Measurements from ENCODE around the gene SLC34A2. TPM values are rescaled to one million over a fixed set of nuclear protein-coding genes. Genes with fewer than 3 reads are reported as not detected.

The SLC34A2 gene
- total RNA-seq, 1 donor from 2014 or later: 0.32 TPM

DNA sequence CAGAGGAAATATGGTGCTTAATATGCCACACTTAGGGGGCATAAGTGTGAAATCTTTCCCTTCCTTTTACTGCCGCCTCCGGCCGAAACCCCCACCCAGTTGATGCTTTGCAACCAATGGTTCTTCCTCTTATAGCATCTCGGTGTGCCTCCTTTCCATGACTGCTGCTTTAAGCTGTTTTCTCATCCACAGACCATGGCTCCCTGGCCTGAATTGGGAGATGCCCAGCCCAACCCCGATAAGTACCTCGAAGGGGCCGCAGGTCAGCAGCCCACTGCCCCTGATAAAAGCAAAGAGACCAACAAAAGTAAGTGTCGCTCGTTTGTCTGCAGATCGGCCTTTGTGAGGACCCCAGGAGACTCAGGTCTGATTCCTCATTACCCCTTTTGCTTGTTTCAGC, 6.7 kb downstream of the SLC34A2 start:
- Histone ChIP-seq H3K27ac (ENCODE audit: low read depth, low read length) (no peak overlapping the region), H3K27me3 (ENCODE audit: insufficient read depth, low read length) (peaks cover 8% of the 10 kb centered on the region), H3K79me2 (ENCODE audit: insufficient read depth, low read length) (no peaks in the 10 kb centered on the region), H3K9me3 (ENCODE audit: insufficient read depth, low read depth, low read length) (no peaks in the 10 kb centered on the region), H3K9ac (ENCODE audit: low read length) (no peak overlapping the region), H3K4me3 (ENCODE audit: insufficient read depth, low read depth, low read length) (no peak overlapping the region), H3K4me2 (ENCODE audit: low read length) (no peak overlapping the region), H3K4me1 (ENCODE audit: insufficient read depth, low read length) (no peaks in the 10 kb centered on the region), H4K20me1 (ENCODE audit: insufficient read depth, low read length) (no peaks in the 10 kb centered on the region), H3K36me3 (ENCODE audit: insufficient read depth, low read length) (no peaks in the 10 kb centered on the region), H2AFZ (ENCODE audit: low read depth, low read length) (no peak overlapping the region)
- DNase-seq (ENCODE audit: low read depth) (no peak), FAIRE-seq (no peak)
- no peak overlapping the region for H3K27ac Mint-ChIP-seq (ENCODE audit: unreplicated experiment)
- H3K4me1 Mint-ChIP-seq (ENCODE audit: low read depth, unreplicated experiment): peaks cover 8% of the 10 kb centered on the region
- no peaks in the 10 kb centered on the region for H3K9me3 Mint-ChIP-seq (ENCODE audit: unreplicated experiment)
- no peak overlapping the region for H3K4me3 Mint-ChIP-seq (ENCODE audit: unreplicated experiment)
- H3K27me3 Mint-ChIP-seq (ENCODE audit: low read depth, unreplicated experiment): peaks cover 63% of the 10 kb centered on the region
- H3K36me3 Mint-ChIP-seq (ENCODE audit: low read depth, unreplicated experiment): no peaks in the 10 kb centered on the region
- TF ChIP-seq EZH2 (IDR thresholded peaks at IDR 0.05; ENCODE audit: insufficient read depth, low read length): no peak
- TF ChIP-seq, protein P1, sequence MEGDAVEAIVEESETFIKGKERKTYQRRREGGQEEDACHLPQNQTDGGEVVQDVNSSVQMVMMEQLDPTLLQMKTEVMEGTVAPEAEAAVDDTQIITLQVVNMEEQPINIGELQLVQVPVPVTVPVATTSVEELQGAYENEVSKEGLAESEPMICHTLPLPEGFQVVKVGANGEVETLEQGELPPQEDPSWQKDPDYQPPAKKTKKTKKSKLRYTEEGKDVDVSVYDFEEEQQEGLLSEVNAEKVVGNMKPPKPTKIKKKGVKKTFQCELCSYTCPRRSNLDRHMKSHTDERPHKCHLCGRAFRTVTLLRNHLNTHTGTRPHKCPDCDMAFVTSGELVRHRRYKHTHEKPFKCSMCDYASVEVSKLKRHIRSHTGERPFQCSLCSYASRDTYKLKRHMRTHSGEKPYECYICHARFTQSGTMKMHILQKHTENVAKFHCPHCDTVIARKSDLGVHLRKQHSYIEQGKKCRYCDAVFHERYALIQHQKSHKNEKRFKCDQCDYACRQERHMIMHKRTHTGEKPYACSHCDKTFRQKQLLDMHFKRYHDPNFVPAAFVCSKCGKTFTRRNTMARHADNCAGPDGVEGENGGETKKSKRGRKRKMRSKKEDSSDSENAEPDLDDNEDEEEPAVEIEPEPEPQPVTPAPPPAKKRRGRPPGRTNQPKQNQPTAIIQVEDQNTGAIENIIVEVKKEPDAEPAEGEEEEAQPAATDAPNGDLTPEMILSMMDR (IDR thresholded peaks at IDR 0.05; ENCODE audit: insufficient read depth, low read depth, low read length): no peak

DNA sequence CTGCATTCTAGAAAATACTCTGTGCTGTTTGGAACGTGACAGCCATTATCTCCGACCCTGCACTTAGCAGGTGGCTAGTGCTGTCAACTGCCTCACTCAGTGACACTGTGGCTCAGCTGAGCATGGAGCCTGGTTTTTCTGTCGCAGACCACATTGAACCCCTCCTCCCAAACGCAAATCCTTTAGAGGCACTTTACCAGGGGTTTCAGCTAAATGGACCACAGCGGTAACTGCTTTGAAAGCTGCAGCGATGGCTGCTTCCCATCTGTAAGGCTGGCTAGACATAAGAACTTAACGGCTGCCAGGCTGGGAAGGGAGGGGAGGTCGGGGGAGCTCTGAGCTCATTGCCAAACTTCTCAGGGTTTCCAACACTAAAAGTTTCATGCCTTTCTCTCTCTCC, 8.1 kb downstream of the SLC34A2 start:
- H3K27me3 ChIP-seq (ENCODE audit: insufficient read depth, low read length): peaks cover 8% of the 10 kb centered on the region
- H3K36me3 Mint-ChIP-seq (ENCODE audit: low read depth, unreplicated experiment): no peaks in the 10 kb centered on the region
- no peaks in the 10 kb centered on the region for H3K79me2 ChIP-seq (ENCODE audit: insufficient read depth, low read length)
- DNase-seq (ENCODE audit: low read depth) (no peak), FAIRE-seq (no peak)
- no peak for TF ChIP-seq EZH2 (IDR thresholded peaks at IDR 0.05; ENCODE audit: insufficient read depth, low read length)
- TF ChIP-seq, protein P1 (IDR thresholded peaks at IDR 0.05; ENCODE audit: insufficient read depth, low read depth, low read length): no peak
- no peak overlapping the region for H3K4me3 ChIP-seq (ENCODE audit: insufficient read depth, low read depth, low read length)
- no peak overlapping the region for H3K4me2 ChIP-seq (ENCODE audit: low read length)
- H3K27ac ChIP-seq (ENCODE audit: low read depth, low read length): no peak overlapping the region
- peaks cover 15% of the 10 kb centered on the region for H3K4me1 Mint-ChIP-seq (ENCODE audit: low read depth, unreplicated experiment)
- H3K9ac ChIP-seq (ENCODE audit: low read length): no peak overlapping the region
- H3K36me3 ChIP-seq (ENCODE audit: insufficient read depth, low read length): no peaks in the 10 kb centered on the region
- H2AFZ ChIP-seq (ENCODE audit: low read depth, low read length): no peak overlapping the region
- no peak overlapping the region for H3K4me3 Mint-ChIP-seq (ENCODE audit: unreplicated experiment)
- no peaks in the 10 kb centered on the region for H3K9me3 Mint-ChIP-seq (ENCODE audit: unreplicated experiment)
- H4K20me1 ChIP-seq (ENCODE audit: insufficient read depth, low read length): no peaks in the 10 kb centered on the region
- H3K27me3 Mint-ChIP-seq (ENCODE audit: low read depth, unreplicated experiment): peaks cover 54% of the 10 kb centered on the region
- H3K4me1 ChIP-seq (ENCODE audit: insufficient read depth, low read length): peaks cover 5% of the 10 kb centered on the region
- H3K27ac Mint-ChIP-seq (ENCODE audit: unreplicated experiment): no peak overlapping the region
- H3K9me3 ChIP-seq (ENCODE audit: insufficient read depth, low read depth, low read length): no peaks in the 10 kb centered on the region

DNA sequence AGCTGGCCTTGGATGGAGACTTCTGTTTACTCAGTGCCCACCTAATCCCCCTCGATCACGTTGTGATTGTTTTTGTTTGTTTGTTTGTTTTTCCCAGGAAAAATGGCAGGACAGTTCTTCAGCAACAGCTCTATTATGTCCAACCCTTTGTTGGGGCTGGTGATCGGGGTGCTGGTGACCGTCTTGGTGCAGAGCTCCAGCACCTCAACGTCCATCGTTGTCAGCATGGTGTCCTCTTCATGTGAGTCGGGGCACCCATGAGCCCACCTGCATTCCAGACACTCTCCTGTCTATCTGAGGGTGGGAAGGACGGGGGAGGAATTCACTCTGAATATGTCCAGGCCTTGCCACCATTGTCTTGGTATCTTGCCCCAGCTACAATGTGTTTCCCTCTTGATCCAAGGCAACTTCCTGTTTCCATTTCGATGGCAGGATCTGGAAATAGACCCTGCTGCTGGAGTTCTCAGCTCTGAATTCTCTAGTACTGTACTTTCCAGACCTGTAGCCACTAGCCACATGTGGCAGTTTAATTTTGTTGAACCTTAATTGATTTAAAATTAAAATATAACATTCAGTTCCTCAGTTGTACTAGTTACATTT, 10.5 kb downstream of the SLC34A2 start:
- Mint-ChIP-seq H3K4me1 (ENCODE audit: low read depth, unreplicated experiment) (peaks cover 15% of the 10 kb centered on the region), H3K9me3 (ENCODE audit: unreplicated experiment) (peaks cover 1% of the 10 kb centered on the region), H3K27ac (ENCODE audit: unreplicated experiment) (no peak overlapping the region), H3K4me3 (ENCODE audit: unreplicated experiment) (no peak overlapping the region), H3K36me3 (ENCODE audit: low read depth, unreplicated experiment) (no peaks in the 10 kb centered on the region), H3K27me3 (ENCODE audit: low read depth, unreplicated experiment) (peaks cover 52% of the 10 kb centered on the region)
- no peaks in the 10 kb centered on the region for H3K9me3 ChIP-seq (ENCODE audit: insufficient read depth, low read depth, low read length)
- no peak overlapping the region for H3K27ac ChIP-seq (ENCODE audit: low read depth, low read length)
- no peak overlapping the region for H2AFZ ChIP-seq (ENCODE audit: low read depth, low read length)
- peaks cover 5% of the 10 kb centered on the region for H3K4me1 ChIP-seq (ENCODE audit: insufficient read depth, low read length)
- FAIRE-seq (no peak), DNase-seq (ENCODE audit: low read depth) (no peak)
- H3K4me3 ChIP-seq (ENCODE audit: insufficient read depth, low read depth, low read length): no peak overlapping the region
- no peak for TF ChIP-seq EZH2 (IDR thresholded peaks at IDR 0.05; ENCODE audit: insufficient read depth, low read length)
- TF ChIP-seq, protein P1 (IDR thresholded peaks at IDR 0.05; ENCODE audit: insufficient read depth, low read depth, low read length): no peak
- H3K36me3 ChIP-seq (ENCODE audit: insufficient read depth, low read length): no peaks in the 10 kb centered on the region
- no peak overlapping the region for H3K9ac ChIP-seq (ENCODE audit: low read length)
- H3K27me3 ChIP-seq (ENCODE audit: insufficient read depth, low read length): peaks cover 2% of the 10 kb centered on the region
- H3K4me2 ChIP-seq (ENCODE audit: low read length): no peak overlapping the region
- H3K79me2 ChIP-seq (ENCODE audit: insufficient read depth, low read length): no peaks in the 10 kb centered on the region
- H4K20me1 ChIP-seq (ENCODE audit: insufficient read depth, low read length): no peaks in the 10 kb centered on the region
